Measurements from ENCODE around the gene CISD3.

Gene CISD3

GRCh38 chr17:38733282-38733981 lies 3.3 kb downstream of the CISD3 start:
- DNase-seq (ENCODE audit: extremely low read depth, low read depth): no peak
- no peak for TF ChIP-seq CTCF (IDR thresholded peaks at IDR 0.05; ENCODE audit: low read depth, low read length, missing control alignments)
- H3K4me3 ChIP-seq (replicated peaks; ENCODE audit: low read depth, low read length): no peak overlapping the region

GRCh38 chr17:38733982-38734973 lies 4.1 kb downstream of the CISD3 start:
- TF ChIP-seq CTCF (IDR thresholded peaks at IDR 0.05; ENCODE audit: low read depth, low read length, missing control alignments): peak; percentile 31
- no peak overlapping the region for H3K4me3 ChIP-seq (replicated peaks; ENCODE audit: low read depth, low read length)
- DNase-seq (ENCODE audit: extremely low read depth, low read depth): no peak

GRCh38 chr17:38735161-38735997 lies 5.2 kb downstream of the CISD3 start:
- H3K4me3 ChIP-seq (replicated peaks; ENCODE audit: low read depth, low read length): no peak overlapping the region
- no peak for DNase-seq (ENCODE audit: extremely low read depth, low read depth)
- TF ChIP-seq CTCF (IDR thresholded peaks at IDR 0.05; ENCODE audit: low read depth, low read length, missing control alignments): peak; percentile 93

- DNase-seq (ENCODE audit: extremely low read depth, low read depth): no peak
- no peak overlapping the region for H3K4me3 ChIP-seq (replicated peaks; ENCODE audit: low read depth, low read length)
Observed at GRCh38 chr17:38738007-38738662, 8.0 kb downstream of the CISD3 start.

GRCh38 chr17:38738686-38739085 lies 8.5 kb downstream of the CISD3 start:
- no peak overlapping the region for H3K4me3 ChIP-seq (replicated peaks; ENCODE audit: low read depth, low read length)
- no peak for TF ChIP-seq CTCF (IDR thresholded peaks at IDR 0.05; ENCODE audit: low read depth, low read length, missing control alignments)
- DNase-seq (ENCODE audit: extremely low read depth, low read depth): no peak

More at GRCh38 chr17:38738007-38738662, 8.0 kb downstream of the CISD3 start:
- TF ChIP-seq CTCF (IDR thresholded peaks at IDR 0.05; ENCODE audit: low read depth, low read length, missing control alignments): no peak

- no peak for TF ChIP-seq CTCF (IDR thresholded peaks at IDR 0.05; ENCODE audit: low read depth, low read length, missing control alignments)
- DNase-seq (ENCODE audit: extremely low read depth, low read depth): no peak
- H3K4me3 ChIP-seq (replicated peaks; ENCODE audit: low read depth, low read length): no peak overlapping the region
Observed at GRCh38 chr17:38739305-38739704, 9.2 kb downstream of the CISD3 start.
